SK-N-MC (cell line): Measurements from ENCODE around the gene VAMP3.

Experiments used
- EZH2 ChIP-seq: fragments of 200-600 bp; sonication (generic); IDR thresholded peaks from one replicate; pipeline ENCODE4 v1.6.1; 2017; ENCODE audit warnings: antibody characterized with exemption
- POLR2AphosphoS5 ChIP-seq: IDR thresholded peaks from 2 replicates; pipeline ENCODE4 v1.6.1; 2012; ENCODE audit warnings: mild to moderate bottlenecking, low read depth, low read length, borderline replicate concordance

DNA sequence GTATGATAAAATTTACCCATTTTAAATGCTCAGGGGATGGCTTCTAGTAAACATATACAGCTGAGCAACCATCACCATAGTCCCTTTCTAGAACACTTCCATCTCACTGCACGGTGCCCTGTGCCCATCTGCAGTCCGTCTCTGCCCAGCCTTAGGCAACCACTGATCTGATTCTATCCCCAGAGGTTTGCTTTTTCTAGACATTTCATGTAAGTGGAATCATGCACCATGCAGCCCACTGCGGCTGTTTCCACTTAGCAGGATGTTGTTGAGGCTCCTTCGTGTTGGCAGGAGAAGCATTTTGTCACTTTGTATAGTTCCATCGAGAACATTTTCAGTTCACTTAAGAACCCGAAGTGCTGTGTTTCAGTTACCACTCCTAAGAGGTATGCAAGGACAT is 27.8 kb upstream of the VAMP3 start:
- TF ChIP-seq POLR2AphosphoS5 (no peak), EZH2 (no peak)
